HPDE6-E6E7 (cell line): Measurements from ENCODE around the gene DNAJC15.
A peak's percentile ranks its signal among the peaks of the same experiment; 100 is the strongest.

ENCODE experiments used
- DNase-seq: peaks from one replicate; pipeline ENCODE4 v3.0.0; 2011; ENCODE audit warnings: missing footprints; ENCODE audit errors: extremely low spot score

DNAJC15 gene

GRCh38 chr13:43126420-43126819 lies 103.0 kb downstream of the DNAJC15 start:
- DNase-seq, result no peak

DNA sequence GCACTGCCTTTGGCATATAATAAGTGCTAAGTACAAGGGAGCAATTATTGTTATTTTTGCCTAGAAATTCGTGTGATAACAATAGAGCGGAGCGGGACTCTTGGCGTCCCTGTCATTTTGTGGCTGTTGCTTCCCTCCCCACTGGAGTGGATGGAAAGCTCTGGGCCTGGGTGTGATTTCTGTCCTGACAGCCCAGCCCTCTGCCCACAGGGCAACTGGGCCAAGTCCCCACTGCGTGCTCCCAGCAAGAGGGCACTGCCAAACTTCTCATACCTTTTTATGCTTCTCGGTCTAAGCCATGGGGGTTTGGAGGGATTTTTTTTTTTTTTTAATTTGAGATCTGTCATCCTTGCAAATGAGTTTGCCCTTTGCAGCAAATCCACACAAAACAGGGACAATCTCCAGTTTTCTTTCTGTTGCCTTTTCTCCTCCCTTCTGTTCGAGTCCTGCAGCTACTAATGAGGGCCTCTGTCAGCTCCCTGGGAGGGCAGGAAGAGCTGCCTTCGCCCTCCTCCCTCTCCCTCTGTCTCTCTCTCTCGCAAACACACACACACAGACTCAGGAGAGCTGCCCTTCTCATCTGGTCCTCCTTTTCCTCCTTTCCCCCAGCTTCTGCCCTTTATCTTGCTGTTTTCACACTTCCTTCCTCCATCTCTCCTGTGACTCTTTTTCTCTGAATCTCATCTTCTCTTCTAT lies 103.9 kb downstream of the DNAJC15 start:
- no peak for DNase-seq

DNA sequence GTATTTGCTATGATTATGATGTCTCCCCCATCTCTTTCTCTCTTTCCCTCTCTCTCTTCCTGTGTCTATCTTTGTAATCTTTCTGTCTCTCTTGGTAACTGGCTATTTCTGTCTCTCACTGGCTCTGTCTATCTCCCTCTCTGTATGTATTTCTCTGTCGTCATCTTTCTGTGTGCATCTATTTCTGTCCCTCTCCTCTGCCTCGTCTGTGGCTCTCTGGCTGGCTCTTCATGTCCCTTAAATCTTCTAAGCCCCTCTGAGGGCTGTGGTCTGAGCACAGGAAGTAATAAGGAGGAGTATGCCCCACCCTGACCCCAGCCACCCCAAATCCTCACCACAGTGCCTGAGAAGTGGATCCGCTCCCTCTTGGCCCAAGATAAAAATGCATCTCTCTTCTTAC lies 104.4 kb downstream of the DNAJC15 start:
- no peak for DNase-seq

DNA sequence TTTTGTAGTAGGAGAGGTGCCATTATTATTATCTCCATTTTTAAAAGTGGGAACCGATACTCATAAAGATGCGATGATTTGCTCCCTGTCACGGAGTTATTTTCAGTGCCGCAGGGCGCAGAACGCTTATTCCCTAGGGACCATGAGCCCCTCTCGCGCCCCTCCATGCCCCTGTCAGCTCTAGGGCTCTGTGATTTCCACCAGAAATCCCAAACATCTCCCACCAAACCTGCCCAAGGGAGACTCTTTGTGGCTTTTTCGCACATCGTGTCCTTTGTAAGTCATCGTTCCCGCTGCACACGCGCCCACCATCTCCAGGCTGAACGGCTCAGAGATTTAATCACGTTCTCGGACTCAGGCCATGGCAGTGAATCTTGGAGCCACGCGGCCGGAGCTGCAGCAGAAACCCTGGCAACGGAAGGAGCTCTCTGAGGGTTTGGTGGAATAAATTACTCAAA lies 105.1 kb downstream of the DNAJC15 start:
- DNase-seq, result no peak

DNA sequence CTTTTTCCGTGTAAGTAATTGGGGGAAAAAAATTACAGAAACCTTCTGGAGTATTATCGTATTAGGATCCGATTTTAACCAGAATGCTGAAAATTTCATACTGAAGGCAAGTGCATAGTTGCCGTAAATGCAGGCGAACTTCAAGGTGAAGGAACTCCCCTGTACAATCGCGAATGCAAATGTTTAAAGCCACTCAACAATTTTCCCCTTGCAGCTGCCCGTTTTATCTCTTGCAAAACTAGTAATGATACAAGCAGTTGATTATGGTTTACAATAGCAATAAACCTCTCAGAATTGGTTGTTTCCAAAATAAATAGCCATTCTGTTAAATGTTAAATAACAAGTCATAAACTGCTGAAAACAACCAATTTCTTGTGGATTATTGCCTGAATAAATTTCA lies 105.7 kb downstream of the DNAJC15 start:
- no peak for DNase-seq

- no peak for DNase-seq
Measured at GRCh38 chr13:43129511-43130110, 106.2 kb downstream of the DNAJC15 start.

DNA sequence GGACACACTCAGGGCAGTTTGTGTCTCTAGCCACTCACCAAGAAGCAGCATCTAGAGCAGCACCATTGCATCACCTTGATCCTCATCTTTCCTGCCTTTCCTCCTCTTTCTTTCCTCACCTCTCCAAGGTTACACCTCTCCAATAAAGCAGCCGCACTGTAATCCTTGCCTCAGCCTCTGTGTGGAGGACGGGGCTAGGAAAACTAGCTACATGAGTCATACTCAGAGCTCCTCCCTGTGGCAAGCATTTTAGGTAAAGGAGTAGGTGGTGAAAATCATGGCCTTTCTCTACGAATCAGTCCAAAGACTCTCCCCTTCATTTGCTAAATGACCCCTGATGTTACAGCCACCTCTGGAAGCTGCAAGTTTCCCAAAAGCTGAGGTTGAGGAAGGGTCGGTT lies 108.9 kb downstream of the DNAJC15 start:
- peak; percentile 52 for DNase-seq

DNA sequence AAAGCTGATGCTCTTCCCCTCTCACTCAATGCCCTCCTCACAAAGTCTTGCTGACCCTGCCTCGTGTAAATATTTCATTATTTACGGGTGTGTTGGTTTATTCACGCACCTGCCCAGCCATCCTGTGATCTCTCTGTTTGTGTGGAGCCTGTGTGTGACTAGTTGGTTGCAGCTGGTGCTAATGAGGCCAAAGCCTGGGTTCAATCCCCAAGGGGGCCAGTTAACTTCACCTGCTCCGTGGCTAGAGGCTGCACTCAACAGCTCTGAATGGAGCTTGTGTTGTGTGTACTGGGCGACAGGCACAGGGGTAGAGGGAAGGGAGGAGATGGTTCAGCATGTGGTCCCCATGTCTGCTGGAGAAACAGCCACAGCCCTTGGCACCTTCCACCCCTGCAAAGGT lies 109.5 kb downstream of the DNAJC15 start:
- DNase-seq, result no peak

- no peak for DNase-seq
Measured at GRCh38 chr13:43133792-43134191, 110.4 kb downstream of the DNAJC15 start.

DNA sequence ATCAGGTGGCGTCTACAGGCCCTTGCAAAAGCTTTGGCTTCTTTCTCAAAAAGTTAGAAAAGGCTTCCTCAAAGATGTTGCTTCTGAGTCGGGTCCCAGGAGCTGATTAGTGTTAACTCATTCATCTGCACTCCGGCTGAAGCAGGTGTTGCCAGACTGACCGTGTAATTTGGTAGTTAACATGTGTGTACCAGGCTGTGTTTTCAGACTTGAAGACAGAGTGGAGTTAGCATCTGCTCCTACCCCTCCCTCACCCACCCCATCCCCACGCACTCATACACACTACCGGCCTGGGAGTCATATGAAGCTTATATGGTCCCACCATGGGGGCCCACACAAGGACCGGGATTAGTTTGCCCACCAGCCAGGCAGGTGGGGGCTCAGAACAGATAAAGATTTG lies 111.5 kb downstream of the DNAJC15 start:
- no peak for DNase-seq

DNA sequence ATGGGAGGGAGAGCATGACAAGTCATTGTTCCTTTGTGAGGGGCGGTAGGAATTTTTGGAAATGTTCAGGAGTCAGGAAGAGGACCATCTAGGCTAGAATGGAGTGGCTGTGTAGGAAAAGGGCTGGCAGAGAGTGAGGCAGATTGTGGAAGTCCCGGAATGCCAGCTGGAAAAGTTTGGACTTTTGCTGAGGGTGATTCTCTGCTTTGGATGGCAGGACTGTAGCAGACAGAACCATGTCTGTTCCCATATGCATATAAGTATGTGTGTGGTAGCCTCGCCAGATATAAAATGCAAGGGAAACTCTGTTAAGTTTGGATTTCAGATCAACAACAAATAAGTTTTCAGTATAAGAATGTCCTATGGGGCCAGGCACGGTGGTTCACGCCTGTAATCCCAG lies 112.1 kb downstream of the DNAJC15 start:
- no peak for DNase-seq

- no peak for DNase-seq
Measured at GRCh38 chr13:43136920-43137575, 113.7 kb downstream of the DNAJC15 start.

GRCh38 chr13:43139211-43139610 lies 115.8 kb downstream of the DNAJC15 start:
- no peak for DNase-seq

DNA sequence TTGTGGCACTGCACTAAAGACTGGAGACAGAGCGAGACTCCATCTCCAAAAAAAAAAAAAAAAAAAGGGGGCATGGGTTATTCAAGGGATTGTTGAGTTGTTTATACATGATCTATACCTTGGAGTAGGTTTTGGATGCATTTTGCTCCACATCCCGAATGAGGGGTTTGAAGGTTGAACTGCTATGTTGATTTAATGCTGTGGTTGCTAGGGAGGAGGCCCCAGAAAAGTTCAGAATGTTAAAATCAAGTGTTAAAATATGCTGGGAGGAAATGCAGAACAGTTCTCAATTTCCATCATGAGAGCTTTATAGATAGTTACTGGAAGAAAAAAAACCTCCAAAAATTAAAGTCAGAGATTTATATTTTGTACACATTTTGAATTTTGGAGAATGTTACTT lies 116.5 kb downstream of the DNAJC15 start:
- DNase-seq, result no peak

DNA sequence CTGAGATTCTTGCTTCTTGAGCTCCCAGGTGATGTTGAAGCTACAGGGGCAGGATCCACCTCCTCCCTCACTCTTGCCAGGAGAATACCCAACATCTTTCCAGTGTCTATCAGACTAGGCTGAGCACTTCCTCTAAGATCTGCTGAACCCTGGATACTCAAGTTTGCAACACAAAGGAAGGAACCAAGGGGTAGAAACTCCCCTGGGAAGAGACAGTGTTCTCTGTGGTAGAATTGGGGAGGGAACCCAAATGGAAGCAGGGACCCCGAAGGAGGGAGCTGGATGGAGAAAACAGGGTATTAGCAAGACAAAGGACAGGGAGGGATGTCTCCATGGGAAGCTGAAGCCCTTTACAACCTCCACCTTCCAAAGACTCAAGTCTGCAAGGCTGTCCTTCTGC lies 117.6 kb downstream of the DNAJC15 start:
- DNase-seq, result no peak

DNA sequence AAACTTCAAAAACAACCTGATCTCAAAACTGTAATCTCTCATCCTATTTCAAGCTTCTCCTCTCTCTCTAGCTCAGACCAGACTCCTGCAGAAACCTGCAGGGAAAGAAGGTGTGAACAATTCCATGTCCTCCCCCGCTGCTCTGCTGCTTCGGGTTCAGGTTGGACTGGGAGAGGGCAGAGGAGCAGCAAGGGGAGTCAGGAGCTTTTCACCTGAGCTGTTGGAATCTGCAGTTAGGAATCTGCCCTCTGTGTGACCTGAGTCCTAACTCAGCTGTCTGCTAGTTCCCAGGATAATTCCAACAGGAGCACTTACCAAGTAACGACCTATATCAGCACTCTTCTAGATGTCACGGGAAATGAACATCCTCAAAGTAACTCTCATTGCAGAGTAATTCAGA lies 118.3 kb downstream of the DNAJC15 start:
- DNase-seq, result no peak

DNA sequence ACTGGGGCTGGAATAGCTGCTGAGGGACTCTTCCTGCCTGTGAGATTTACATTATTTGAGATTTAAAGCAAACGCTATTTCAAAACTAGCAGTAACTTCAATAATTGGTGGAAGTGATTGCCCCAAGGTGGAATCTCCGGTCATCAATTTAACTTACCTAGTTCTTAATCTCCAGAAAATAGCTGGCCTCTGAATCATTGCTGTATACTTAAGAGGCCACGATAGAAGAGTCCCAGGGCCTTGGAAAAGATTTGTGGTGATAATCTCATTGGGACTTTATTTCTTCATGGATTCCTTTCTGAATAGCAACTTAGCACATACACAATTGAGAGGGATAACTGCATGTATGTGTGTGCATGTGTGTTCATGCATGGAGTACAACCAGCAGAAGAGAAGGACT lies 120.2 kb downstream of the DNAJC15 start:
- DNase-seq, result no peak

DNA sequence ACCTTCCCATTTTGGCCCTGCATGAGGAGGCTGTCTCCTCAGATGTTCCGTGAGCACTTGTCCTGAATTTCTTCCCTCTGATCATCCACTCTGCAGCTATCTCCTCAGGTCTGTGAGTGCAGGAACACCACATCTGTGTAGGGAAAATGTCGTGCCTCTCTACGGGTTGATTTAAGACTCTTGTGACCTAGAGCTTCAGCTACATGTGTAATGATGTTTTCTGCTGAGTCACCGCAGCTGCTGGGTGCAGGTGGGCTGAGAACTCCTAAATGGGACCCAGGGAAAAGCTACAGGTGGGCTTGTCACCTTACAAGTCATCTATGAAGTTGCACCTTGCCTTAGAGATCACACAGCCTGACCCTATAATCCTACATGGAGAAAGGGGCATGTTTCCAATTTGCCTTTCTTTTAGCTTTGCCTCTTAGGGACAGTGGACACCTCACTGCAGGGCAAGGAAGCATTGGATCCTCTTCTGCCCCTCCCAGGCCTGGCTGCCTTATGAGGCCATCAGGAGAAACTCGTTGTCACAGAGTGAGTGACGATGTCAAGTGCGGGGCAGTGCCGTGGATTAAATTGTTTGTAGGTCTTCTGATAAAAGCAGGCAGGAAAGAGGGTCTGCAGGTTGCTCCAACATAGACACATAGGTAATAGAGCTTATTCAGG lies 122.3 kb downstream of the DNAJC15 start:
- DNase-seq, result no peak

GRCh38 chr13:43146400-43146799 lies 123.0 kb downstream of the DNAJC15 start:
- DNase-seq, result no peak

- no peak for DNase-seq
Measured at GRCh38 chr13:43150369-43151207, 127.2 kb downstream of the DNAJC15 start.

- DNase-seq, result peak; percentile 14
Measured at GRCh38 chr13:43153436-43154090, 130.2 kb downstream of the DNAJC15 start.
